ENCODE measurements around the gene CDH22.

Gene CDH22

GRCh38 chr20:46135856-46136633 lies 172.3 kb downstream of the CDH22 start:
- no peak for DNase-seq (ENCODE audit: low read depth)

GRCh38 chr20:46134716-46135115 lies 173.6 kb downstream of the CDH22 start:
- no peak overlapping the region for H3K4me3 ChIP-seq (ENCODE audit: low read depth, low read length)

More at GRCh38 chr20:46135856-46136633, 172.3 kb downstream of the CDH22 start:
- no peak overlapping the region for H3K4me3 ChIP-seq (ENCODE audit: low read depth, low read length)

GRCh38 chr20:46133886-46134654 lies 174.2 kb downstream of the CDH22 start:
- DNase-seq (ENCODE audit: low read depth), result no peak

More at GRCh38 chr20:46134716-46135115, 173.6 kb downstream of the CDH22 start:
- no peak for DNase-seq (ENCODE audit: low read depth)

GRCh38 chr20:46132705-46133120 lies 175.6 kb downstream of the CDH22 start:
- peak; percentile 7 for DNase-seq (ENCODE audit: low read depth)
- H3K4me3 ChIP-seq (ENCODE audit: low read depth, low read length), result no peak overlapping the region

More at GRCh38 chr20:46133886-46134654, 174.2 kb downstream of the CDH22 start:
- H3K4me3 ChIP-seq (ENCODE audit: low read depth, low read length), result no peak overlapping the region

DNA sequence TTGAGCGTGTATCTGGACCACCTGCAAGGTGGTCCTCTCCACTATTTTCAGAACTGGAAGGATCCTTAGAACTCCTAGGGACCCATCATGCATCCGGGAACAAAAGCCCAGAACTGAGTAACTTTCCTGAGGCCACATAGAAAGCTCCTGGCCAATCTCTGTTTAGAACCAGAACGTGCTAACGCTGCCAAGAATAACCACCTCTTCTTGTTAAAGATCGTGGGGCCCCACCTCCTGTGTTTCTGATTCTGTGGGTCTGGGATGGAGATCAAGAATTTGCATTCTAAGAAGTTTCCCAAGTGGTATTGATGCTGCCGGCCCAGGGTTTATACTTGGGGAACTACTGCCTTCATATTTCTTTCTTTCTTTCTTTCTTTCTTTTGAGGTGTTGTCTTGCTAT lies 176.9 kb downstream of the CDH22 start:
- H3K4me3 ChIP-seq (ENCODE audit: low read depth, low read length), result no peak overlapping the region
- peak; percentile 5 for DNase-seq (ENCODE audit: low read depth)

DNA sequence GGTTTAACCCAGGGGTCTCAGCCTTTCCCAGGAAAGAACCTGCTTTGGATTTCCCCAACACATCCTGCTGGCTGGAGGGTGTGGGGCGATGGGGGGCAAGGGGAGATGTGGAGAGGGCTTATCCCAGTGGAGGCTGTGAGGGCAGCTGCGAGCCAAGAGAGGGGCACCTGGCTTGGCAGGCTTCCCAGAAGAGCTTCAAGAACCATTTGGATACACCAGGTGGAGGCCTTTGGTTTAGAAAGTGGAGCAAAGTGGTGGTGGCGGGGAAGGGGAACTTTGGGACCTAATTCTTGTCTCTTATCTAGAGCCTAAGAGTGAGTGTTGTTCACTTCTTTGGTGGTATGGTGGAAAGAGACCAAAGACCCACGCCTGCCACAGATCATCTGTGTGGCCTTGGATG lies 177.8 kb downstream of the CDH22 start:
- no peak for DNase-seq (ENCODE audit: low read depth)
- H3K4me3 ChIP-seq (ENCODE audit: low read depth, low read length), result no peak overlapping the region

DNA sequence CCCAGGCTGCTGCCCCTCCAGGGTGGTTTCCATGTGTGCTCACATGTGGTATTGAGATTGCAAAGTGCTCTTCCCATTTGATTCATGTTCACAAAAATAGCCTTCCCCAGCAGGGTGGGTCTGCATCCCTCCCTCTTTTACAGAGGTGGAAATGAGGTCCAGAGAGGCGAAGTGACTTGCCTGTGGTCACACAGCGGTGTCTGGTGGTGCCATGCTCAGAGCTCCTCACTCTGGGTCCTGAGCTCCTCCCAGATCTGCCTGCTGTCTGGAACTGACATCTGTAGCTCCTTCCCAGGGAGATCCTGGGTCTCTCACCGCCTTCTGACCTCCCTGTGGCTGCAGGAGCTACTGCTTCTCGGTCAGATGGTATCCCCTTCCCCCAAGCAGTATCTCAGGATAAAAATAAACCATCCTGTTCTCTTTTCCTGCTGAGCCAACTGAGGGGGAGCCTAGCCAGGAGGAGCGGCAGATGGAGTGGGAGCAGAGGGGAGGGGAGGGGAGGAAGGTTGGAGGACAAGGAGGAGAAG lies 178.3 kb downstream of the CDH22 start:
- no peak overlapping the region for H3K4me3 ChIP-seq (ENCODE audit: low read depth, low read length)
- DNase-seq (ENCODE audit: low read depth), result no peak

DNA sequence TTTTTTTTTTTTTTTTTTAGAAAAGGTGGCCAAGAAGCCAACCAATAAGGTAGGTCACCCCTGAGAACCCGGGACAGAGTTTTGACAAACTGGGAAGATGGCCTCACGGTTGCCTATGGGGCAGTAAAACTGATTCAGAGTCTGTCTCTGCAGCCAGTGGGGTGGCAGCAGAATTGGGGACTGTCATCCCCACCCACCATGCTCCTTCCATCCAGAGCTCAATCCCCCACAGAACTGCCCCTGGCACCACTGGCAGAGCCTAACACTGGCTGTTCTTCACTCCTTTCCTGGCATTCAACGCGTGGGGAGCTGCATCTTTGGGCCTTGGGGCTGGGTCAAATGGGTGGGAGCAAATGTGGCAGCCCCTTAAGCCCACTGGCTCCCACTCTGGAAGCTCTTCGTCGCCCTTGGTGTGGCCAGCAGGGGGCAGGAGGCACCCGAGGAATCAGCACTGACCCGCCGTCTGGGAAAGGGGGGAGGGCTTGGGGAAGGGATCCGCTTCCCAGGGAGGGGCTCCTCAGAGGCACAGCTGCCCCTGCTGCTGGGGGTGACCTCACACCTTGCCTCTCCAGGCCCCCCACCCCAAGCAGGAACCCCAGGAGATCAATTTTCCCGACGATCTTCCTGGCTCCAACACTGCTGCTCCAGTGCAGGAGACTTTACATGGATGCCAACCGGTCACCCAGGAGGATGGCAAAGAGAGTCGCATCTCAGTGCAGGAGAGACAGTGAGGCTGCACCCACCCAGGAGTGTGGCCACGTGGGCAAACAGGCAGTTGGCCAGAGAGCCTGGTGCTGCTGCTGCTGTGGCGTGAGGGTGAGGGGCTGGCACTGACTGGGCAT lies 179.8 kb downstream of the CDH22 start:
- H3K4me3 ChIP-seq (ENCODE audit: low read depth, low read length), result no peak overlapping the region
- DNase-seq (ENCODE audit: low read depth), result no peak

GRCh38 chr20:46127396-46128010 lies 180.8 kb downstream of the CDH22 start:
- no peak overlapping the region for H3K4me3 ChIP-seq (ENCODE audit: low read depth, low read length)
- DNase-seq (ENCODE audit: low read depth), result no peak

- no peak for DNase-seq (ENCODE audit: low read depth)
- no peak overlapping the region for H3K4me3 ChIP-seq (ENCODE audit: low read depth, low read length)
Measured at GRCh38 chr20:46126440-46127056, 181.8 kb downstream of the CDH22 start.

Measured in skeletal muscle cell (primary cell).